ENCODE results near the gene TRIM49D2.
"Not testable (repeated sequence)": the region's sequence is repeated elsewhere in the genome, so short reads cannot be mapped to it uniquely, and the experiment has no call there.

Gene TRIM49D2, protein sequence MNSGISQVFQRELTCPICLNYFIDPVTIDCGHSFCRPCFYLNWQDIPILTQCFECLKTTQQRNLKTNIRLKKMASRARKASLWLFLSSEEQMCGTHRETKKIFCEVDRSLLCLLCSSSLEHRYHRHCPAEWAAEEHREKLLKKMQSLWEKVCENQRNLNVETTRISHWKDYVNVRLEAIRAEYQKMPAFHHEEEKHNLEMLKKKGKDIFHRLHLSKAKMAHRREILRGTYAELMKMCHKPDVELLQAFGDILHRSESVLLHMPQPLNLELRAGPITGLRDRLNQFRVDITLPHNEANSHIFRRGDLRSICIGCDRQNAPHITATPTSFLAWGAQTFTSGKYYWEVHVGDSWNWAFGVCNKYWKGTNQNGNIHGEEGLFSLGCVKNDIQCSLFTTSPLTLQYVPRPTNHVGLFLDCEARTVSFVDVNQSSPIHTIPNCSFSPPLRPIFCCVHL

DNA sequence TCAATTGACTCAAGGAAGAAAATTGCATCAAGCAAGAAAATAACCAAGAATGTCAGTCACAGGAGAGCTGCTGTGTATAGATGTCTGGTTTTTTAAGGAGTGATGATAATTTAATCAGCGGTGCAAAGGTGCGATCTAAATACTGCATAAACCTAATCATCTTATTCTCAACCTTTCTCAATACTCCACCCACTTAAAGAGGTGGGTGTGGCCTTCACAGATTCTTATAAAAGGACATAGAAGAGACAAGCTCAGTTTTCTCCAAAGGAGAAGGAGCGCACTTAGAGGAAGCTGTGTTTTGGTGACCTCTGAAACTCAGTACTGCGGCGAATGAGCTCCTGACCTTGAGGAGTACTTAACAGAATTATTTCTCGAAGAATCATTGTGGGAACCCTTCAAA lies at the start of gene TRIM49D2:
Gene TRIM49D2, plus strand, starts transcription at position 301 of the 400 bp plus-strand sequence. CDS start 2,698 bp downstream, outside the sequence.
- not testable (repeated sequence) for DNase-seq (ENCODE audit: extremely low read depth, low read depth)

DNA sequence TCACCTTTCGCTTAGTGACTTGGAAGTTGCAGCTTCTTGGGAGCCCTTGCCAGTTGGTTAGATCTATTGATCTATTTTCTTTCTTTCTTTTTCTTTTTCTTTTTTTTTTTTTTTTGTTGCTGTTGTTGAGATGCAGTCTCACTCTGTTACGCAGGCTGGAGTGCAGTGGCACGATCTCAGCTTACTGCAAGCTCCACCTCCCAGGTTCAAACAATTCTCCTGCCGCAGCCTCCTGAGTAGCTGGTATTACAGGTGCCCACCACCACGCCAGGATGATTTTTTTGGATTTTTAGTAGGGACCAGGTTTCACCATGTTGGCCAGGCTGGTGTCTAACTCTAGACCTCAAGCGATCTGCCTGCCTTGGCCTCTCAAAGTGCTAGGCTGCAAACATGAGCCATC lies 46.4 kb upstream of the TRIM49D2 start:
- not testable (repeated sequence) for DNase-seq (ENCODE audit: extremely low read depth, low read depth)

DNA sequence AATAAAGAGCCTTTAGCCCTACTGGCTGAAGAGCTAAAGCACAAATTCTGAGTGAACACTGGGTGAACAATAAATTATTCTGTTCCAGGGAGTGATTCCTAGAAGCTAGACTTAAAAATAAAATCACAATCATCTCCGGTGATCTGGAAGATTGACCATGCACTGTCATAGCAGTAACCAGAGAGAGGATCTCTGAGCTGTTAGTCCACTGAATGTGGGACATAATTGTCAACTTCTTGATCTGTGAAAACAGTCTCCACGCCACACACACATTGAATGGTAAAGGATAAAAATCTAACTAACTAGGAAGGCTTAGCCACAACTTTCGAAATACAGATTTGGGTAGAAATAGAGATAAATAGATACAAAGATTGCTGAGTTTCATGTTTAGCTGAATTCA lies 30.6 kb upstream of the TRIM49D2 start:
- not testable (repeated sequence) for DNase-seq (ENCODE audit: extremely low read depth, low read depth)

DNA sequence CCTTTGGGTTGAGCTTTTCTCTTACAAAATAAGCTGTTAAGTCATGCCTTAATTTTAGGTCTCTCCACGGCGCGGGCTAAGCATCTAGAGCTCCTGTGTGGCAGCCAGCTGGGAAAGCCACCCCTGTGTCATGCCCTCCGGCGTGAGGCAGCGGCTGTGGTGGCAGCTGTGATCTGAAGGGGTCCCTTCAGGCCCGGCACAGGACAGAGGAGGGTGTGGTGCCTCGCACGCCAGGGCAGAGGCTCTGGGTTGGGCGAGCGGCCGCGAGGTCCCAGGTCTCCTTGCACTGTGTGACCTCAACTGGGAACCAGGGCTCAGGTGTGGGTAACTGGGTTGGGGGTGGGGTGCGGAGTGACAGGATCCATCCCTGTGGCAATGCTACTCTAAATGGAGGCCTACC lies 23.1 kb upstream of the TRIM49D2 start:
- DNase-seq (ENCODE audit: extremely low read depth, low read depth) = not testable (repeated sequence)

DNA sequence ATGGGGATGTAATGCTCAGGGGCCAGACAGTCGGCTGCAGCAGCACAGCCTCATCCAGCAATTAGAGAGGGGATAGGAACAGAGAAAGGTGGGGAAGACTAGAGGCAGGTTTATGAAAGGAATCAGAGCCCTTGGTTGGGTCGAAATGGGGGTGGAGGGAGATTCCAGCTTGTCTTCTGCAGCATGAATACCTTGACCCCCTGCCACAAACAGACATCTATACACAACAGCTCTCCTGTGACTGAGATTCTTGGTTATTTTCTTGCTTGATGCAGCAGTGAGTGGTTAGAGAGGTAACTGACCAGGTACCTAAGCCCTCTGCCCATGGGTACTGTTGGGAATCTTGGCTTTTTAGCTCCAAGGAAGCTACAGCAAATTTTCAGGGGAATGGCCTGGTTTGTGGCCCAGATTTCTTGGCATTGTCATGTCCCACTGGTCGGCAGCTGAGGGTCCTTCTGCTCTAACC lies 1.6 kb upstream of the TRIM49D2 start, which contains the start of gene TRIM49D1:
Gene TRIM49D1, minus strand, starts transcription at position 51 of the 466 bp plus-strand sequence. CDS start 4,535 bp downstream, outside the sequence.
- DNase-seq (ENCODE audit: extremely low read depth, low read depth) = no peak
- TF ChIP-seq, protein P1, sequence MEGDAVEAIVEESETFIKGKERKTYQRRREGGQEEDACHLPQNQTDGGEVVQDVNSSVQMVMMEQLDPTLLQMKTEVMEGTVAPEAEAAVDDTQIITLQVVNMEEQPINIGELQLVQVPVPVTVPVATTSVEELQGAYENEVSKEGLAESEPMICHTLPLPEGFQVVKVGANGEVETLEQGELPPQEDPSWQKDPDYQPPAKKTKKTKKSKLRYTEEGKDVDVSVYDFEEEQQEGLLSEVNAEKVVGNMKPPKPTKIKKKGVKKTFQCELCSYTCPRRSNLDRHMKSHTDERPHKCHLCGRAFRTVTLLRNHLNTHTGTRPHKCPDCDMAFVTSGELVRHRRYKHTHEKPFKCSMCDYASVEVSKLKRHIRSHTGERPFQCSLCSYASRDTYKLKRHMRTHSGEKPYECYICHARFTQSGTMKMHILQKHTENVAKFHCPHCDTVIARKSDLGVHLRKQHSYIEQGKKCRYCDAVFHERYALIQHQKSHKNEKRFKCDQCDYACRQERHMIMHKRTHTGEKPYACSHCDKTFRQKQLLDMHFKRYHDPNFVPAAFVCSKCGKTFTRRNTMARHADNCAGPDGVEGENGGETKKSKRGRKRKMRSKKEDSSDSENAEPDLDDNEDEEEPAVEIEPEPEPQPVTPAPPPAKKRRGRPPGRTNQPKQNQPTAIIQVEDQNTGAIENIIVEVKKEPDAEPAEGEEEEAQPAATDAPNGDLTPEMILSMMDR (IDR thresholded peaks at IDR 0.05; ENCODE audit: low read depth, low read length) = no peak

DNA sequence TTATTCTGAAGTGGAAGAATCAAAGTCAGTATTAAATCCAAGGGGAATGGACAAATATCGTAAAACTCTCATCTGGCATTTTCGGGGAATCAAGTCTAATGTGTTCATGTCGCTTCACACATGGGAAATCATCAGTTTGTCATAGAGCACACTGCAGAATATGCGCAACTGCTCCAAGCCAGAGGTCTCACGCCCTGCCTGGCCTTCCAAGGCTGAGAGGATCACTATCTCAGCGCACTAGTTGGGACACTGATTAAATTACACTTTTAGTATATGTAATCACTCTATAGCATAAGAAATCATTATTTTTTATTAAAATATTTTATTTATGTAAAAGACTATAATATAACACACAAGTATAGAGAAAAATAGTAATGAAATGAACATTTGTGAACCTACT lies 37.0 kb downstream of the TRIM49D2 start:
- DNase-seq (ENCODE audit: extremely low read depth, low read depth) = not testable (repeated sequence)

DNA sequence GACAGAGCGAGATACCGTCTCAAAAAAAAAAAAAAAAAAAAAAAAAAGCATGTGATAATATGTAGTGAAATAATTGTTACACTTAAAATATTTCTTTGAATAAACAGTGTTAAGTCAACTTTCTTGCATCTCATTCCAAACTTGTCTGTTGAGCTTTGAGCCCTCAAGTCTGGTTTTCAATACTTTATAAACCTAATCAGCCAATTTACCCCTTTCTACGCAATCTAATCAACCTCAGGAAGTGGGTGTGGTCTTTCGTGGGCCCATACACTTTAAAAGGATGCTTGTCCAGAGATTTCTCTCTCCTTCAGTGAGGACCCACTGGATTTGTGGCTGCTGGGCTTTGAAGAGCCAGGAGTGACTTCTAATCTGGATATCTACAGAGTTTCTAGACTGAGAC lies 41.9 kb downstream of the TRIM49D2 start, which contains the start of gene TRIM64:
Gene TRIM64, plus strand, starts transcription at position 301 of the 400 bp plus-strand sequence. CDS start 2,467 bp downstream, outside the sequence.
- DNase-seq (ENCODE audit: extremely low read depth, low read depth) = not testable (repeated sequence)

Measured in AG09319 (cell line).